Activated effector memory CD4-positive, alpha-beta T cell treated with Interleukin-2 at 50 U/mL for 16 hours (primary cell): ENCODE measurements around the gene SOX5.

ENCODE experiments used
- DNase-seq: peaks from one replicate; pipeline ENCODE4 v3.0.0-alpha.2; 2020

SOX5 gene

GRCh38 chr12:23670684-23671083, 278.8 kb downstream of the SOX5 start:
- no peak for DNase-seq

- no peak for DNase-seq
Observed at GRCh38 chr12:23669691-23670090, 279.8 kb downstream of the SOX5 start.

- no peak for DNase-seq
Observed at GRCh38 chr12:23666866-23667265, 282.6 kb downstream of the SOX5 start.

- no peak for DNase-seq
Observed at GRCh38 chr12:23662966-23663365, 286.5 kb downstream of the SOX5 start.

- no peak for DNase-seq
Observed at GRCh38 chr12:23659131-23659530, 290.3 kb downstream of the SOX5 start.

GRCh38 chr12:23657598-23657997, 291.9 kb downstream of the SOX5 start:
- DNase-seq = no peak

GRCh38 chr12:23655884-23656283, 293.6 kb downstream of the SOX5 start:
- DNase-seq = no peak

- no peak for DNase-seq
Observed at GRCh38 chr12:23655112-23655511, 294.4 kb downstream of the SOX5 start.

GRCh38 chr12:23648546-23648945, 300.9 kb downstream of the SOX5 start:
- no peak for DNase-seq

GRCh38 chr12:23640754-23641153, 308.7 kb downstream of the SOX5 start:
- DNase-seq = no peak

GRCh38 chr12:23634344-23634743, 315.1 kb downstream of the SOX5 start:
- DNase-seq = no peak

GRCh38 chr12:23631786-23632377, 317.6 kb downstream of the SOX5 start:
- DNase-seq = no peak

GRCh38 chr12:23630524-23630923, 318.9 kb downstream of the SOX5 start:
- DNase-seq = no peak

- DNase-seq = no peak
Observed at GRCh38 chr12:23628806-23629205, 320.7 kb downstream of the SOX5 start.

GRCh38 chr12:23626791-23627190, 322.7 kb downstream of the SOX5 start:
- DNase-seq = no peak

GRCh38 chr12:23621900-23622299, 327.6 kb downstream of the SOX5 start:
- DNase-seq = no peak

GRCh38 chr12:23618718-23619117, 330.8 kb downstream of the SOX5 start:
- DNase-seq = no peak

GRCh38 chr12:23617749-23618148, 331.7 kb downstream of the SOX5 start:
- no peak for DNase-seq

- DNase-seq = no peak
Observed at GRCh38 chr12:23614280-23614679, 335.2 kb downstream of the SOX5 start.

GRCh38 chr12:23611320-23611719, 338.1 kb downstream of the SOX5 start:
- DNase-seq = no peak

GRCh38 chr12:23600919-23601318, 348.6 kb downstream of the SOX5 start:
- no peak for DNase-seq

GRCh38 chr12:23596568-23596967, 352.9 kb downstream of the SOX5 start:
- no peak for DNase-seq

GRCh38 chr12:23587833-23588559, 361.5 kb downstream of the SOX5 start:
- no peak for DNase-seq

- DNase-seq = no peak
Observed at GRCh38 chr12:23585782-23586163, 363.7 kb downstream of the SOX5 start.
